ENCODE data around the gene SOHLH2.

SOHLH2 gene

DNA sequence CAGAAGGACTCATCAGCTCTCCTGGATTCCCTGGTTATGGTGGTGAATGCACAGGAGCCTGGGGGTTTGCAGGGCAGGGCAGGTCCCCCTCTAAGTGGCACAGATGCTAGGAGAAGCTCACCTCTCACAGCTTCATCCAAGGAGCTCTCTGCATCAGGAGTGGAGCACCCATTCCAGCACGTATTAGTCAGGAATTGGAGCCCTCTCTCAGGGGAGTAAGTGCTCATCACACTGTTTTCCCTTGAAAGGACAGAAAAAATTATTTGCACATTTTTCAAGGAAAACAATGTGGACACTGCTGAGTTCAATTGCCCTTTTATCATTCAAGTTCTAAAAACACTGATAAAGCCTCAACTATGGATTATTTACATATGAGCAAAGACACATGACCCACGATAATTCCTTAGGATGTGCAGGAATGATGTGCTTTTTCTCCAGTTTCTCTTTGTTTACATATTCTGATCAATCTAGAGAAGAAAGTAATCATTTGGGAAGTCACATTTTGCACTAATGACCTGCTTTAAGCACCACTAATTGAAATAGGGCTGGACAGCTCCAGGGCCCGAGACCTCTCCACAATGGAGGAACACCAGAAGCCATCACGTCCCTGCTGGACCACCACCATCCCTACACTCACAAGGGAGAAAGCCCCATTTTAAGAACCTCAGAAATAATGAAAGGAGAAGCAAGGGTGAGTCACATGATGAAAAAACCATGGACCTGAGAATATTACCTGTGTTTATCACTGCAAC, 40.6 kb downstream of the SOHLH2 start:
- no peak for DNase-seq (ENCODE audit: low spot score in 2 of 2)
- H3K9me3 Mint-ChIP-seq: peaks cover 17% of the 10 kb centered on the region
- no peaks in the 10 kb centered on the region for H3K36me3 Mint-ChIP-seq (ENCODE audit: insufficient read depth)
- no peak overlapping the region for H3K4me3 Mint-ChIP-seq
- no peaks in the 10 kb centered on the region for H3K27me3 Mint-ChIP-seq
- H3K27ac Mint-ChIP-seq (ENCODE audit: low read depth): no peak overlapping the region
- ATAC-seq (replicated peaks; ENCODE audit: extremely low read depth, poor library complexity, severe bottlenecking): no peak
- H3K4me1 Mint-ChIP-seq: no peaks in the 10 kb centered on the region

DNA sequence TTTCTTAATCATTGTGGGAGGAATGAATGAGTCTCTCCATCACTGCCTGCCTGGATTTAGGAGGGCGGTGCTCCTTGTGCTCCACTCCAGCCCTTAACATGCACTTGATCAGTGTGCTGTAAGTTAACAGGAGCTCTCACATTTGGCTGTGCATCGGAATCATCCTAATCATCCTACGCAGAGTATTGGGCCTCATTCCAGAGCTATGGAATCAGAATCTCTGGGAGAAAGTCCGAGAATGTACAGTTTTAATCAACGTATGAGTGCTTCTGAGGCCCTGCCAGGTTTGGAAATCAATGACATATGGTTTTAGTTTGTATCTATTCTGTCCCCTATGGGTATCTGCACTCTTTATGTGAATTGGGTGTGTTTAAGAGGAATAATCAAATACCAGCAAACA, 48.3 kb downstream of the SOHLH2 start:
- Mint-ChIP-seq H3K36me3 (ENCODE audit: insufficient read depth) (no peaks in the 10 kb centered on the region), H3K4me3 (no peak overlapping the region), H3K27me3 (no peaks in the 10 kb centered on the region), H3K9me3 (peaks cover 29% of the 10 kb centered on the region), H3K27ac (ENCODE audit: low read depth) (no peak overlapping the region), H3K4me1 (no peaks in the 10 kb centered on the region)
- DNase-seq (ENCODE audit: low spot score in 2 of 2): no peak
- no peak for ATAC-seq (replicated peaks; ENCODE audit: extremely low read depth, poor library complexity, severe bottlenecking)

DNA sequence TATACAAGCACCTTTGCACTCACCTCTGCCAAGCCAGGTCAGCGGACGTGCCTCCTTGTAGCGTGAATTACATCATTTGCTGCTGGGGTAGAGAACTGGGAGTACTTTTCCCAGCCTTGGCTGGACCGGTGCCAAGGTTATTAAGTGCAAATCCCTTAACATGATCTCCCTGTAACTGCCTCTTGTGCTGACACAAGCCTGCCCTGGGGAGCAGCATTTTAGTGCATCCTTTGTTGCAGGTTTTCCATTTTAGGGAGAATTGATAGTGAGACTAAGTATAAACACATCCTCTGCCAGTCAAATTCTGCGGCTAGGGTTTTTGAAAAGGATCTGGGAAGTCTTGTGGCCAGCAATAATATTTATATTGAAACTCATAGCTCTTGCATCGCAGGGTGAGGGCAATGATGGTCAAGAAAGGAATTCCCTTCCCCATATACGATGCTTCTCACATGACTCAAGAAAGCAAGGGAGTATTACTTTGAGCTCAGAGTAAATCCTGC, 50.5 kb downstream of the SOHLH2 start:
- Mint-ChIP-seq H3K4me1 (no peaks in the 10 kb centered on the region), H3K27me3 (no peaks in the 10 kb centered on the region), H3K36me3 (ENCODE audit: insufficient read depth) (no peaks in the 10 kb centered on the region), H3K9me3 (peaks cover 36% of the 10 kb centered on the region), H3K4me3 (no peak overlapping the region), H3K27ac (ENCODE audit: low read depth) (no peak overlapping the region)
- DNase-seq (ENCODE audit: low spot score in 2 of 2): no peak
- no peak for ATAC-seq (replicated peaks; ENCODE audit: extremely low read depth, poor library complexity, severe bottlenecking)

DNA sequence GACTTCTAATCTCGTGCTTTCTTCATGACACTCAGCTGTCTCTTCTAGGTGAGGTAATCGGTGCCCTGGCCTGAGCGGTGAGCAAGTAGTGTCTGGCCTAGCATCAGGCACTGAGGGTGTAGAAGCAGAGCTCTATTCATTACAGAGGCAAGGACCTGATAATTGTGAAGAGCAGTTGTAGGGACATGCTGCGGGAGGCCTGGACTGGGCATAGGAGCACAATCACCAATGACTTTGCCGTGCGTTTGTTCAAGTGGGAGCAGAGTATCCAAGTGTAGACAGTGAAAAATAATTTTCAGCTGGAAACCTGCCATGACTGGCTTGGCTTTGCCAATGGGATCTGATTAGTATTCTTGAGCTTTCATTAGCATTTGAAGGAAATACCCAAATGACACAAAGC, 51.1 kb downstream of the SOHLH2 start:
- Mint-ChIP-seq H3K27ac (ENCODE audit: low read depth) (no peak overlapping the region), H3K36me3 (ENCODE audit: insufficient read depth) (no peaks in the 10 kb centered on the region), H3K4me1 (no peaks in the 10 kb centered on the region), H3K9me3 (peaks cover 36% of the 10 kb centered on the region), H3K4me3 (no peak overlapping the region), H3K27me3 (no peaks in the 10 kb centered on the region)
- ATAC-seq (replicated peaks; ENCODE audit: extremely low read depth, poor library complexity, severe bottlenecking): no peak
- DNase-seq (ENCODE audit: low spot score in 2 of 2): no peak

DNA sequence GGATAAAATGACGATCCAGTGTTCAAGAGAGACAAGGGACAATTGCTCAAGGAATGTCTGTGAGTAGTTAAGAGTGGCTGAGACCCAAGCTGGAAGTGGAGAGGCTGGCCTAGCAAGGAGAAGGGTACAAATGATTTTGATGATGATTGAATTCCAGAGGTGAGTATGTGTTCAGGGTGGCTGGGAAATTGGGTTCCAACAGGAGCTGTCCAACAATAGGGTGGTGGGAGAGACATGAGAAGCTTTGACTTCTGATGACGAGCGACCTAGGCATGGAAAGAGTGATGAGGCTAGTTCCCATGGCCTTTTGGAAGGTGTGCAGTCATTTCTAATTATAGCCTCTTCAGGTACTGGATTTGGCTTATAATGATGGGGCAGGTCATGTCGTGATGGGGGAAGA, 54.1 kb downstream of the SOHLH2 start:
- DNase-seq (ENCODE audit: low spot score in 2 of 2) (no peak), ATAC-seq (replicated peaks; ENCODE audit: extremely low read depth, poor library complexity, severe bottlenecking) (no peak)
- H3K4me1 Mint-ChIP-seq: no peaks in the 10 kb centered on the region
- H3K9me3 Mint-ChIP-seq: peaks cover 34% of the 10 kb centered on the region
- H3K27me3 Mint-ChIP-seq: no peaks in the 10 kb centered on the region
- no peak overlapping the region for H3K4me3 Mint-ChIP-seq
- H3K27ac Mint-ChIP-seq (ENCODE audit: low read depth): no peak overlapping the region
- H3K36me3 Mint-ChIP-seq (ENCODE audit: insufficient read depth): no peaks in the 10 kb centered on the region

DNA sequence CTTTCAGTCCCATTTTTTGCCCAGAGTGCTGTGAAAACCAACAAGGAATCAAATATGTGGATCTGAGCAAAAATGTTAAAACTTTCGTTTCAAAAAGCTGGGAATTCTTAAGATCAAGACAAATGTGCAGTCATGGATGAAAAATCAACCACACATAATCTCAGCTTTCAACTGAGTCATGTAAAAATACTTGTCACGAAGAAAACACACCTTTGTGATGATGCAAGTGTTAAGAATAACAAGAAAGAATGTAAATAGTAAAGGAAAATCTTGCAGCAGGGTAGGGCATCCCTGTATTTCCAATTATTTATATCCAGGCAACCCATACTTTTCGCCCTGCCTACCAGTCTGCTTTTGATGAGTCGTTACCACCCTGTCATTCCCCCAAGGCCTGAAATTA, 55.7 kb downstream of the SOHLH2 start:
- Mint-ChIP-seq H3K27me3 (no peaks in the 10 kb centered on the region), H3K4me1 (no peaks in the 10 kb centered on the region)

DNA sequence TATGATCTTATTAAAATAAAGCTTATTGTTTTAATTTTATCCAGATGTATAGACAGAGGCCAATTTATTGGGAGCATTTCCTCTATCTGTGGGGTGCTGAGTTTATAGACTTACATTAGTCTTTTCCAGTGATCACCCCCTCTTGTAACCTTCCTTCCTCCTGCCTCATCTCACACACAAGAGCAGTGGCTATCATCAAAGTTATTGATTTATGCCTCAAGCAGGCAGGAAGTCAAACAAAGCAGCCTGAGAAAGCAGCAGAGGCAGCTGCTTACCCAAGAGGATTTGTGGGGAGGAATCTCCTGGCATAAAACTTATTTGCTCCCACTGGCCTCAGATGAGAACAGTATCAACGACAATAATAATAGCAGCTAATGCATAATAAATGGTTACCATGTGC, 56.9 kb downstream of the SOHLH2 start:
- Mint-ChIP-seq H3K27ac (ENCODE audit: low read depth) (no peak overlapping the region), H3K9me3 (peaks cover 30% of the 10 kb centered on the region), H3K27me3 (no peaks in the 10 kb centered on the region)

More for the DNA sequence above, 55.7 kb downstream of the SOHLH2 start:
- ATAC-seq (replicated peaks; ENCODE audit: extremely low read depth, poor library complexity, severe bottlenecking) (no peak), DNase-seq (ENCODE audit: low spot score in 2 of 2) (no peak)
- Mint-ChIP-seq H3K27ac (ENCODE audit: low read depth) (no peak overlapping the region), H3K36me3 (ENCODE audit: insufficient read depth) (no peaks in the 10 kb centered on the region), H3K9me3 (peaks cover 34% of the 10 kb centered on the region), H3K4me3 (no peak overlapping the region)

DNA sequence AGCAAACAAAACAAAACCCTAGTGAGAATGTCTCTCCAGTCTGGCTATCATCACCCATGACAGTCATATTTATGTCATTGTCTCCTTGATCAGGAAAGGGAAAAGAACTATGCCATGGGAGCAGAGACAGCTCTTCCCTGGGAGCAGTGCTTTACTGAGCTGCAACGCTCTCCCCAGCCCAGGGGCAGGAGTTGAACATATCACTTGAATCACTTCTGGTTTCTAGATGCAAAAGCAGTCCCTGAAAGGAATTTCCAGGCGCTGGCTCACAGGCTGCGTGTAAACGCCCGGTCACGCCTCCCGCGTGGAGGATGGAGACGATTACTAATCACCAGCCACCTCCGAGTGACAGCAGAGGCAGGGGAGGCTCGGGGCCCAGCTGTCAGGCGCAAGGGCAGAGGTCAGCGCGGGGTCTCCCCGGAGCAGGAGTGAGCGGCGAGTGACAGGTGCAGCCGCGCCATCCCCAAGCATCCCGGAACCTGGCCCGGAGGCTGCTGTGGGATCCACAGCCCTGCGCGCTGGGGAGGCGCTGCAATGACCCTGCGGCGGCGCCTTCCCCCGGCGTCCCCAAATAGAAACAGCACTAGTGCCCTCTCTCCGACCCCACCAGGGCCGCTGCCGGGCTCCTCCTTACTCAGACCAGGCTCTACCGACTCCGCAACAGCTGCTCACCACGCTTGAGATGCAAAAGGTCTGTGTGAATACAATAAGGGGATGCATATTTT, 59.6 kb downstream of the SOHLH2 start:
- no peaks in the 10 kb centered on the region for H3K27me3 Mint-ChIP-seq
- H3K4me3 Mint-ChIP-seq: no peak overlapping the region
- H3K36me3 Mint-ChIP-seq (ENCODE audit: insufficient read depth): no peaks in the 10 kb centered on the region
- no peak for ATAC-seq (replicated peaks; ENCODE audit: extremely low read depth, poor library complexity, severe bottlenecking)
- H3K9me3 Mint-ChIP-seq: peaks cover 13% of the 10 kb centered on the region
- H3K4me1 Mint-ChIP-seq: no peaks in the 10 kb centered on the region
- H3K27ac Mint-ChIP-seq (ENCODE audit: low read depth): no peak overlapping the region
- DNase-seq (ENCODE audit: low spot score in 2 of 2): no peak

More for the DNA sequence above, 56.9 kb downstream of the SOHLH2 start:
- Mint-ChIP-seq H3K36me3 (ENCODE audit: insufficient read depth) (no peaks in the 10 kb centered on the region), H3K4me1 (no peaks in the 10 kb centered on the region), H3K4me3 (no peak overlapping the region)
- DNase-seq (ENCODE audit: low spot score in 2 of 2) (no peak), ATAC-seq (replicated peaks; ENCODE audit: extremely low read depth, poor library complexity, severe bottlenecking) (no peak)

DNA sequence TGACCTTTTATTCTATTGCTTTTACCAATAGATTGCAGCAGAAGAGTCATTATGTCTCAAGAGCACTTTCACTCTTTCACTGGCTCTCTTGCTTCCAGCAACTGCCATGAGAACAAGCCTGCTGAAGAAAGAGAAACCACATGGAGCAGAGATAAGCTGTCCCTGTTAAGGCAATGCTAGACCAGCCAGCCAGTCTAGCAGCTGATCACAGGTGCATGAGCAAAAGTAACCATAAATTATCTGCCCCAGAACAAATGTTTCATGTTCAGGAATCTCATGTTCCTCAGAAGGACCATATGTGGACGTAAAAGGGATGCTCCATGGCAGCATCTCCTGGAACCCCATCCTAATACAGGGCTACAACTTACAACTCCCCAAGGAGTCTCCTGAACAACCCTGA, 62.8 kb downstream of the SOHLH2 start:
- Mint-ChIP-seq H3K27me3 (no peaks in the 10 kb centered on the region), H3K9me3 (peaks cover 22% of the 10 kb centered on the region), H3K27ac (ENCODE audit: low read depth) (no peak overlapping the region), H3K36me3 (ENCODE audit: insufficient read depth) (no peaks in the 10 kb centered on the region), H3K4me1 (no peaks in the 10 kb centered on the region), H3K4me3 (no peak overlapping the region)
- DNase-seq (ENCODE audit: low spot score in 2 of 2) (no peak), ATAC-seq (replicated peaks; ENCODE audit: extremely low read depth, poor library complexity, severe bottlenecking) (no peak)

DNA sequence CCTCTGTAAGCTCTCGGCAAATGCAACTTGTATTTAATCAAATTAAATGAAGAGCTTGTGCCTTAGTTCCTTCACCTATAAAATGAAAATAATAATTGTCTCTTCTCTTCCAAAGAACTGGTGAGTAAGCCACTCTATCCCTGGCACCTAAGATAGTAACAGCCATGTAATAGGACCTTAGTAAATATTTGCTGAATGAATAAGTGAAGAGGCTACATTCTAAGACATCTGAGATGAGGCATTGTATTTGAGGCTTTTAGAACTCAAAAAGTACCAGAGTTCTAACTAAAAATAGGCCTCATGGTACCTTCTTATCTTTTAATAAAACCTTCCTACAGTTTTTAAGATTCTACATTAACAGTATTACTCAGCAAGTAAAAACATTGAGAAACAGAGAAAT, 65.9 kb downstream of the SOHLH2 start:
- Mint-ChIP-seq H3K27me3 (no peaks in the 10 kb centered on the region), H3K27ac (ENCODE audit: low read depth) (no peak overlapping the region), H3K9me3 (peaks cover 15% of the 10 kb centered on the region), H3K36me3 (ENCODE audit: insufficient read depth) (no peaks in the 10 kb centered on the region), H3K4me3 (no peak overlapping the region), H3K4me1 (no peaks in the 10 kb centered on the region)
- DNase-seq (ENCODE audit: low spot score in 2 of 2) (no peak), ATAC-seq (replicated peaks; ENCODE audit: extremely low read depth, poor library complexity, severe bottlenecking) (no peak)

DNA sequence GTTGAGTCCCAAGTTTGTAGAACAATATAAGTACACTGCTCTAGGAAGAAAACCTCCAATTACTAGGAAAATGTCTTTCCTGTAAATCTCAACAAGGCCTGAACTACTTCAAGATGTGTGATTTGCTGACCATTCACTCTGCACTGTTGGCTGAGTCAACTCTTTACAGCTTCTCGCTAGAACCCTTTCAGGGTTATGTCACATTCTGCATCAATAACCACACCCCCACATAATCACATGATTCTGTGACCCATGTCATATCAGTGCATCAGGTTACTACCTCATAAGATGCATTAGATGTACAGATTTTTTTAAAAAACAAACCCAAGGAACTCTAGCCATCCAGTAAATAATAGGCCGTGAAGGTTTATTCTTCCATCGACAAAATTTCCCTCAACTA, 67.0 kb downstream of the SOHLH2 start:
- Mint-ChIP-seq H3K27ac (ENCODE audit: low read depth) (no peak overlapping the region), H3K27me3 (no peaks in the 10 kb centered on the region), H3K36me3 (ENCODE audit: insufficient read depth) (no peaks in the 10 kb centered on the region), H3K4me3 (no peak overlapping the region), H3K9me3 (peaks cover 15% of the 10 kb centered on the region), H3K4me1 (no peaks in the 10 kb centered on the region)
- ATAC-seq (replicated peaks; ENCODE audit: extremely low read depth, poor library complexity, severe bottlenecking): no peak
- no peak for DNase-seq (ENCODE audit: low spot score in 2 of 2)

DNA sequence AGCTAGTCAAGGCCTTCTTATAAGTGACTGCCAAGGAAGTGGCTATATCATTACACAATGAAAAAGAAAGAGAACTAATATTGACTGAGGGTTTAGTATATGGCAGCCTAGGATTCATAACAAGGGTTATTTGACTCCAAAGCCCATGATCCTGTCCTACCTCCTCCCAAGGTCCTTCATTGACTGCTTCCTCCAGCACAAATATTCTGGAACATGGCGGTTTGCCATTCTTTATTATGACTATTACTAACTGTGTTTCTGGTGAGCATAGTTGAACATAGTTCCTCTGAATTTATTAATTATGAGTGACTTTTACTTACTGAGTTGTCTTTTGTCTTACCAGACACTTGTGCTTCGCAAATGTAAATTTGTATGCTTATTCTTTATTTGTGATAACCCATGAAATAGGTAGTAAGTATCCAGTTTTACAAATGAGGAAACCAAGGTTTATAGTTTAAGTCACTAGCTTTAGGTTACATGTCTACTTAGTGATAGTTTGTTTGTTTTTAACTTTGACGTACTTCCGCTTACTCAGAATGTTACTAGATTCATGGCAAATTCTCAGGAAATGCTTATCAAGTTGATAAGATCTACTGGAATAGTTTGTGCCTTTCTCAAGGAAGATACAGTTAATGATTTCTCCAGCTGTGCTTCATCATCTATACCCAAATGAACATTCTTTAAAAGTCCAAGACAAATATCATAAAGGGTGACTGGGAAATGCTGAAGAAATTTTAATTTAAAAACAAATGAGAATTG, 67.7 kb downstream of the SOHLH2 start:
- no peaks in the 10 kb centered on the region for H3K27me3 Mint-ChIP-seq

More for the DNA sequence above, 67.7 kb downstream of the SOHLH2 start:
- DNase-seq (ENCODE audit: low spot score in 2 of 2) (no peak), ATAC-seq (replicated peaks; ENCODE audit: extremely low read depth, poor library complexity, severe bottlenecking) (no peak)
- no peaks in the 10 kb centered on the region for H3K4me1 Mint-ChIP-seq
- peaks cover 15% of the 10 kb centered on the region for H3K9me3 Mint-ChIP-seq
- H3K36me3 Mint-ChIP-seq (ENCODE audit: insufficient read depth): no peaks in the 10 kb centered on the region
- no peak overlapping the region for H3K27ac Mint-ChIP-seq (ENCODE audit: low read depth)
- H3K4me3 Mint-ChIP-seq: no peak overlapping the region

Data from central memory CD8-positive, alpha-beta T cell (primary cell).